HCT116 (cell line): ENCODE results near the gene PRKAG2. TPM values are rescaled to one million over a fixed set of nuclear protein-coding genes. Genes with fewer than 3 reads are reported as not detected.

Experiments
- ATAC-seq: fragments of 200-7000 bp; cut with Tn5 transposase; 2 replicates; pipeline ENCODE4 v1.9.1; 2020; ENCODE audit warnings: mild to moderate bottlenecking, moderate library complexity
- BruUV-seq: library from RNA; stranded (reverse); fragments of 400-500 nt; replicated peaks from 2 replicates; lab custom pipeline; 2021; lab: Mats Ljungman, UMichigan
- CTCF ChIA-PET: fragments of 300-600 bp; sonication (Branson Sonifier 250); formaldehyde crosslinking; loops from one replicate; lab custom pipeline; 2021; ENCODE audit warnings: antibody characterized with exemption; lab: Charles Lee
- POLR2A ChIA-PET: fragments of 300-600, 350-600 bp; sonication (Branson Sonifier 250); formaldehyde crosslinking; loops from one replicate; lab custom pipeline; 2021; ENCODE audit warnings: antibody characterized with exemption; lab: Charles Lee
- RAD21 ChIA-PET, 2 experiments: fragments of 300-600 bp; sonication (Branson Sonifier 250); formaldehyde crosslinking; loops; one replicate each; lab custom pipeline; 2023; ENCODE audit warnings: low total read pairs in 2 of 2; ENCODE audit not compliant: uncharacterized antibody in 2 of 2, unreplicated experiment in 2 of 2, low non-redundant PET in 1 of 2; lab: Charles Lee
- DNase-seq: peaks from one replicate; pipeline ENCODE4 v3.0.0-alpha.2; 2010; ENCODE audit warnings: low read depth, low spot score
- H2AFZ ChIP-seq: fragments of 200-600 bp; shearing (Covaris generic), sonication (generic); 2 replicates; pipeline ENCODE4 v1.6.1; 2017; ENCODE audit warnings: low read depth, mixed run types, mixed read lengths, antibody characterized with exemption, low read length; ENCODE audit not compliant: poor library complexity, severe bottlenecking
- H3K27ac ChIP-seq: 2 replicates; pipeline ENCODE4 v1.5.1; 2012; ENCODE audit warnings: low read depth, low read length
- H3K27me3 ChIP-seq: fragments of 200-600 bp; sonication (generic); 2 replicates; pipeline ENCODE4 v1.6.1; 2016; ENCODE audit warnings: mixed run types, low read length, mixed read lengths; ENCODE audit not compliant: insufficient read depth
- H3K36me3 ChIP-seq, 2 experiments: fragments of 200-500 bp in 1 of 2; fragments of 200-600 bp in 1 of 2; sonication (Bioruptor generic) in 1 of 2; sonication (generic) in 1 of 2; 2 replicates each; pipeline versions ENCODE4 v1.5.1 to v1.6.1; 2014 to 2016; ENCODE audit warnings: low read length in 2 of 2, inconsistent platforms in 1 of 2, mixed read lengths in 1 of 2, mixed run types in 1 of 2; ENCODE audit not compliant: insufficient read depth in 2 of 2, control insufficient read depth in 1 of 2
- H3K4me1 ChIP-seq, 2 experiments: fragments of 200-600 bp in 1 of 2; sonication (generic) in 1 of 2; 2 replicates each; pipeline versions ENCODE4 v1.5.1 to v1.6.1; 2012 to 2017; ENCODE audit warnings: low read length in 2 of 2, inconsistent platforms in 1 of 2, mild to moderate bottlenecking in 1 of 2, mixed read lengths in 1 of 2, mixed run types in 1 of 2, moderate library complexity in 1 of 2; ENCODE audit not compliant: insufficient read depth in 2 of 2, control insufficient read depth in 1 of 2
- H3K4me2 ChIP-seq: fragments of 200-600 bp; sonication (generic); 2 replicates; pipeline ENCODE4 v1.6.1; 2017; ENCODE audit warnings: mixed run types, low read length, mixed read lengths
- H3K4me3 ChIP-seq, 2 experiments: fragments of 200-600 bp in 1 of 2; sonication (generic) in 1 of 2; replicated peaks in 1 of 2; 2 replicates each; pipeline ENCODE4 v1.5.1; 2011 to 2016; ENCODE audit warnings: low read length in 2 of 2, control low read depth in 1 of 2, low read depth in 1 of 2, mild to moderate bottlenecking in 1 of 2, mixed read lengths in 1 of 2, mixed run types in 1 of 2
- H3K79me2 ChIP-seq: fragments of 200-600 bp; sonication (generic); 2 replicates; pipeline ENCODE4 v1.6.1; 2017; ENCODE audit warnings: mild to moderate bottlenecking, mixed run types, low read length, moderate library complexity, mixed read lengths; ENCODE audit not compliant: insufficient read depth
- H3K9ac ChIP-seq: fragments of 200-600 bp; sonication (generic); 2 replicates; pipeline ENCODE4 v1.6.1; 2016; ENCODE audit warnings: low read length, mixed read lengths
- H3K9me2 ChIP-seq: fragments of 200-600 bp; sonication (generic), shearing (Covaris generic); 2 replicates; pipeline ENCODE4 v1.6.1; 2017; ENCODE audit warnings: mixed run types, mild to moderate bottlenecking, moderate library complexity; ENCODE audit not compliant: insufficient read depth
- H3K9me3 ChIP-seq, 2 experiments: fragments of 200-500 bp in 1 of 2; fragments of 200-600 bp in 1 of 2; sonication (Bioruptor generic) in 1 of 2; sonication (generic) in 1 of 2; 2 replicates each; pipeline ENCODE4 v1.6.1; 2014 to 2017; ENCODE audit warnings: low read length in 2 of 2, mixed read lengths in 2 of 2, inconsistent platforms in 1 of 2, low read depth in 1 of 2, mild to moderate bottlenecking in 1 of 2, mixed run types in 1 of 2, moderate library complexity in 1 of 2; ENCODE audit not compliant: control insufficient read depth in 1 of 2, insufficient read depth in 1 of 2
- H4K20me1 ChIP-seq: fragments of 200-600 bp; sonication (generic), shearing (Covaris generic); 2 replicates; pipeline ENCODE4 v1.6.1; 2017; ENCODE audit warnings: mixed run types, mild to moderate bottlenecking, moderate library complexity; ENCODE audit not compliant: insufficient read depth
- CBX3 ChIP-seq: IDR thresholded peaks from 2 replicates; pipeline ENCODE4 v1.6.1; 2012; ENCODE audit warnings: low read depth
- CEBPB ChIP-seq: IDR thresholded peaks from 2 replicates; pipeline ENCODE4 v1.6.1; 2012; ENCODE audit warnings: low read depth
- CTCF ChIP-seq, 3 experiments: fragments of 200-600 bp in 1 of 3; sonication (generic) in 1 of 3; IDR thresholded peaks in 2 of 3; conservative IDR thresholded peaks in 1 of 3; 2 replicates each; pipeline ENCODE4 v1.5.1; 2012 to 2017; ENCODE audit warnings: low read depth in 2 of 3, low read length in 2 of 3, antibody characterized with exemption in 1 of 3, borderline replicate concordance in 1 of 3, control low read depth in 1 of 3, mild to moderate bottlenecking in 1 of 3, mixed read lengths in 1 of 3, mixed run types in 1 of 3, moderate library complexity in 1 of 3; ENCODE audit not compliant: insufficient read depth in 1 of 3
- EGR1 ChIP-seq: IDR thresholded peaks from 2 replicates; pipeline ENCODE4 v1.6.1; 2012; ENCODE audit warnings: low read depth
- EZH2 ChIP-seq: fragments of 200-600 bp; sonication (generic); IDR thresholded peaks from 2 replicates; pipeline ENCODE4 v1.6.1; 2017; ENCODE audit warnings: antibody characterized with exemption, mixed run types
- EZH2phosphoT487 ChIP-seq: fragments of 200-600 bp; IDR thresholded peaks from 2 replicates; pipeline ENCODE4 v1.6.1; 2018; ENCODE audit warnings: antibody characterized with exemption, borderline replicate concordance
- FOSL1 ChIP-seq: IDR thresholded peaks from 2 replicates; pipeline ENCODE4 v1.6.1; 2012; ENCODE audit warnings: low read depth
- JUND ChIP-seq: IDR thresholded peaks from 2 replicates; pipeline ENCODE4 v1.6.1; 2012
- MAX ChIP-seq: IDR thresholded peaks from 2 replicates; pipeline ENCODE4 v1.6.1; 2012
- POLR2AphosphoS5 ChIP-seq: IDR thresholded peaks from 2 replicates; pipeline ENCODE4 v1.6.1; 2011; ENCODE audit warnings: mild to moderate bottlenecking, low read depth, low read length, moderate library complexity
- RAD21 ChIP-seq: IDR thresholded peaks from 2 replicates; pipeline ENCODE4 v1.6.1; 2012; ENCODE audit warnings: low read depth, mild to moderate bottlenecking
- REST ChIP-seq: IDR thresholded peaks from 2 replicates; pipeline ENCODE4 v1.6.1; 2012; ENCODE audit warnings: low read depth
- SP1 ChIP-seq: IDR thresholded peaks from 2 replicates; pipeline ENCODE4 v1.6.1; 2012; ENCODE audit warnings: low read depth
- SRF ChIP-seq: IDR thresholded peaks from 2 replicates; pipeline ENCODE4 v1.6.1; 2012; ENCODE audit warnings: low read depth
- TCF7L2 ChIP-seq: IDR thresholded peaks from 2 replicates; pipeline ENCODE4 v1.7.0; 2011; ENCODE audit warnings: borderline replicate concordance, inconsistent platforms; ENCODE audit not compliant: insufficient read depth, insufficient read length; ENCODE audit errors: extremely low read depth
- ZNF274 ChIP-seq: fragments of 200-500 bp; sonication (Bioruptor generic); IDR thresholded peaks from 2 replicates; pipeline ENCODE4 v1.6.1; 2014; ENCODE audit warnings: mild to moderate bottlenecking, low read depth, low read length, inconsistent platforms
- intact Hi-C: fragments of 100-400 bp; cut with micrococcal nuclease; formaldehyde crosslinking; loops from 2 replicates; pipeline ENCODE4 v1.10.0; 2022
- total RNA-seq: library from RNA; stranded (reverse); gene quantifications from one replicate; pipeline ENCODE4 v1.2.1, GENCODE V29; 2021; ENCODE audit not compliant: unreplicated experiment

Gene PRKAG2
- total RNA-seq, 1 experiment from 2014 or later = 23.6 TPM

- Histone ChIP-seq H3K79me2 (no peaks in the 10 kb centered on the region), H4K20me1 (no peaks in the 10 kb centered on the region), H3K9ac (no peak overlapping the region), H3K9me3 (no peaks in the 10 kb centered on the region), H2AFZ (no peak overlapping the region), H3K4me3 (no peak overlapping the region), H3K36me3 (no peaks in the 10 kb centered on the region), H3K4me2 (no peak overlapping the region), H3K27ac (no peak overlapping the region), H3K9me2 (no peaks in the 10 kb centered on the region)
- ATAC-seq (no peak), DNase-seq (no peak)
- BruUV-seq = no TSS peak
- RAD21 ChIA-PET = no interaction called here
- CTCF ChIA-PET = interaction anchor here (1.9 kb wide), 1 partner anchor 8 kb away, joined by 4 read pairs; no protein-coding TSS in a partner anchor
- TF ChIP-seq CEBPB (no peak), ZNF274 (no peak), MAX (no peak), CBX3 (no peak), JUND (no peak), EZH2phosphoT487 (no peak), POLR2AphosphoS5 (no peak), TCF7L2 (no peak), EGR1 (no peak), REST (no peak), FOSL1 (no peak), EZH2 (no peak), SRF (no peak), SP1 (no peak), CTCF (IDR thresholded peaks at IDR 0.05 in 2 of 3, conservative IDR thresholded peaks at IDR 0.05 in 1 of 3; ENCODE audit: borderline replicate concordance in 1 of 3, insufficient read depth in 1 of 3, low read depth in 2 of 3, low read length in 2 of 3) (no peak), RAD21 (no peak)
- TF ChIP-seq, all 23 proteins: peak for 0
- POLR2A ChIA-PET = no interaction called here
- intact Hi-C loops = no loop called here
- H3K4me1 ChIP-seq = no peaks in the 10 kb centered on the region
- no peaks in the 10 kb centered on the region for H3K27me3 ChIP-seq
These were observed 47.6 kb upstream of the PRKAG2 start for GRCh38 chr7:151924508-151924907.
